ENCODE results near the gene PTPRK.

DNA sequence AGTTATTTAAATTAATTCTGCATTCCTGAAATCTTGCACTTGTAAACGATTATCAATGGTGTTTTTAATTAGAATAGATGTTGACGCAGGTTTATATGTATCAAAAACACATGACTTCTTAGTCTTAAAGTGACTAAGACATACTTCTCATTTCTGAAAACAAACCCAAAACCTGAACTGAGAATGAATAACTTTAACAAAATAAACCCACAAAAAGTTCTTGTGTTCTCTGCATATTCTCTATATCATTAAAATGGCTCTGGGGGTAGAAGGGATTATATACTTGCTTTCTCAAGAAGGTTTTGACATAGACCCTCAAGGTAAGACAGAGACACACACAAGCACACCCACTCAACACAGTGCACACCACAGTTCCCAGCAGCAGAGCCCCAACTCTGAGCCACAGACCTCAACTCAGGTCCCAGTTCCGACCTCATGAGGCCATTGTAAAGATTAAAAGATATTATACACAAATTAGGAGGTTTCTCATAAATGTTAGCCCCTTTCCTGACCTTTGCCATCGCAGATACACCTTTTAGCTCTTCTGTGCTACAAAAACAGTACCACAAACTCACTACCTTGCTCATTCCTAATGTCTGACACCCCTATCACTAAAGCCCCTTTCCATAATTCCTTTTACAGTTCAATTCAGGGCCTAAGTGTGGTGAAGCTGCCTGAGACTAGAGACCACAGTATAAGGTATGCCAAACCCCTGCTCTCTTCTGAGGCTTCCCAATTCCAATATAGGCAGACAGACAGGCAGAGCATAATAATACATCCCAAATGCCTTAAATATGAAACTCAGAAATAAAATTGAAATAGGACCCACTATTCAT, 267.8 kb downstream of the PTPRK start:
- TF ChIP-seq CTCF (IDR thresholded peaks at IDR 0.05 in 4 of 5, conservative IDR thresholded peaks at IDR 0.05 in 1 of 5) (no peak), POLR2A (IDR thresholded peaks at IDR 0.05) (no peak)
